Urothelium cell line (cell line): ENCODE measurements around the gene SLC22A14.
A peak's percentile ranks its signal among the peaks of the same experiment; 100 is the strongest.
"Not testable (repeated sequence)": the region's sequence is repeated elsewhere in the genome, so short reads cannot be mapped to it uniquely, and the experiment has no call there.

Experiments used
- DNase-seq: peaks from one replicate; pipeline ENCODE4 v3.0.0; 2011; ENCODE audit warnings: low spot score, mixed read lengths
- FAIRE-seq: peaks from 2 replicates; lab custom pipeline; 2011; peaks lifted over from hg19 to GRCh38; lab: Jason Lieb, UNC

The SLC22A14 gene

GRCh38 chr3:38281895-38282686 is at the start of gene SLC22A14:
TSS of gene SLC22A14 (plus strand) at chr3:38282294. CDS start at chr3:38306027, 23,733 bp downstream.
- FAIRE-seq: no peak
- DNase-seq: no peak

- FAIRE-seq (no peak), DNase-seq (no peak)
These were observed 49.4 kb upstream of the SLC22A14 start for GRCh38 chr3:38232701-38233100.

- no peak for FAIRE-seq
- DNase-seq: no peak
These were observed 46.6 kb upstream of the SLC22A14 start for GRCh38 chr3:38235466-38235865.

GRCh38 chr3:38238416-38239008 is 43.6 kb upstream of the SLC22A14 start:
- no peak for DNase-seq
- FAIRE-seq: no peak

GRCh38 chr3:38242812-38243211 is 39.3 kb upstream of the SLC22A14 start:
- FAIRE-seq, DNase-seq: not testable (repeated sequence)

- FAIRE-seq: no peak
- DNase-seq: no peak
These were observed 36.2 kb upstream of the SLC22A14 start for GRCh38 chr3:38245930-38246329.

- FAIRE-seq: no peak
- peak; percentile 35 for DNase-seq
These were observed 34.6 kb upstream of the SLC22A14 start for GRCh38 chr3:38247366-38248035.

- no peak for FAIRE-seq
These were observed 31.9 kb upstream of the SLC22A14 start for GRCh38 chr3:38250198-38250597.

GRCh38 chr3:38251197-38251596 is 30.9 kb upstream of the SLC22A14 start:
- DNase-seq: no peak
- FAIRE-seq: no peak

More at GRCh38 chr3:38250198-38250597, 31.9 kb upstream of the SLC22A14 start:
- no peak for DNase-seq

GRCh38 chr3:38253704-38254103 is 28.4 kb upstream of the SLC22A14 start:
- DNase-seq: no peak
- FAIRE-seq: no peak

- DNase-seq (no peak), FAIRE-seq (no peak)
These were observed 27.2 kb upstream of the SLC22A14 start for GRCh38 chr3:38254872-38255271.

GRCh38 chr3:38255627-38256026 is 26.5 kb upstream of the SLC22A14 start:
- FAIRE-seq: no peak
- no peak for DNase-seq

- DNase-seq (no peak), FAIRE-seq (no peak)
These were observed 24.5 kb upstream of the SLC22A14 start for GRCh38 chr3:38257583-38257982.

- no peak for DNase-seq
- FAIRE-seq: no peak
These were observed 21.6 kb upstream of the SLC22A14 start for GRCh38 chr3:38260474-38260873.

- DNase-seq: no peak
- no peak for FAIRE-seq
These were observed 17.7 kb upstream of the SLC22A14 start for GRCh38 chr3:38264353-38264771.

- no peak for DNase-seq
- FAIRE-seq: no peak
These were observed 17.3 kb upstream of the SLC22A14 start for GRCh38 chr3:38264779-38265178.

- FAIRE-seq (no peak), DNase-seq (no peak)
These were observed 16.3 kb upstream of the SLC22A14 start, which contains the start of gene SLC22A13 for GRCh38 chr3:38265604-38266307. TSS of gene SLC22A13 (plus strand) at chr3:38265812. CDS start at chr3:38265861, 49 bp downstream.

GRCh38 chr3:38266810-38267209 is 15.3 kb upstream of the SLC22A14 start:
- FAIRE-seq: no peak
- no peak for DNase-seq

GRCh38 chr3:38267662-38268061 is 14.4 kb upstream of the SLC22A14 start:
- FAIRE-seq (no peak), DNase-seq (no peak)

GRCh38 chr3:38268087-38268486 is 14.0 kb upstream of the SLC22A14 start:
- FAIRE-seq: no peak
- no peak for DNase-seq

GRCh38 chr3:38268522-38268921 is 13.6 kb upstream of the SLC22A14 start:
- FAIRE-seq: no peak

More at GRCh38 chr3:38268522-38268921, 13.6 kb upstream of the SLC22A14 start:
- DNase-seq: no peak
